Sigmoid colon (tissue), 7 donors: ENCODE measurements around the gene POLR1B. TPM values are rescaled to one million over a fixed set of nuclear protein-coding genes. Genes with fewer than 3 reads are reported as not detected.

Source experiments
- DNase-seq: peaks from one replicate; pipeline ENCODE4 v3.0.0-alpha.2; 2019
- H3K27ac ChIP-seq, 4 donors: fragments of 200-600 bp; sonication (generic); one replicate each; pipeline ENCODE4 v1.5.1; 2016 to 2019; ENCODE audit warnings: mild to moderate bottlenecking in 1 of 4
- H3K27me3 ChIP-seq, 3 donors: fragments of 200-600 bp; sonication (generic); one replicate each; pipeline ENCODE4 v1.5.1; 2019; ENCODE audit warnings: mild to moderate bottlenecking in 1 of 3
- H3K36me3 ChIP-seq, 4 donors: fragments of 200-600 bp; sonication (generic); one replicate each; pipeline ENCODE4 v1.5.1; 2016 to 2019
- H3K4me1 ChIP-seq, 4 donors: fragments of 200-600 bp; sonication (generic); one replicate each; pipeline ENCODE4 v1.5.1; 2017 to 2019
- H3K4me3 ChIP-seq, 4 donors: fragments of 200-600 bp; sonication (generic); one replicate each; pipeline ENCODE4 v1.5.1; 2017 to 2019; ENCODE audit warnings: mild to moderate bottlenecking in 2 of 4, moderate library complexity in 1 of 4
- H3K9me3 ChIP-seq, 4 donors: fragments of 200-600 bp in 3 of 4; sonication (generic) in 3 of 4; one replicate each; pipeline versions ENCODE4 v1.5.1 to v1.6.1; 2013 to 2019
- CTCF ChIP-seq, 4 experiments: fragments of 450-650 bp in 3 of 4; fragments of 200-600 bp in 1 of 4; IDR thresholded peaks; one replicate each; pipeline ENCODE4 v1.5.1; 2016 to 2019; ENCODE audit warnings: antibody characterized with exemption in 4 of 4, mild to moderate bottlenecking in 3 of 4, moderate library complexity in 2 of 4
- EP300 ChIP-seq, 4 donors: sonication (generic); formaldehyde crosslinking; IDR thresholded peaks; one replicate each; pipeline ENCODE4 v1.6.1; 2017; ENCODE audit warnings: antibody characterized with exemption in 4 of 4
- POLR2A ChIP-seq, 2 donors: fragments of 450-650 bp; IDR thresholded peaks; one replicate each; pipeline ENCODE4 v1.6.1; 2016; ENCODE audit warnings: antibody characterized with exemption in 2 of 2, mild to moderate bottlenecking in 2 of 2, moderate library complexity in 2 of 2
- POLR2AphosphoS5 ChIP-seq, 4 donors: sonication (generic); formaldehyde crosslinking; IDR thresholded peaks; one replicate each; pipeline ENCODE4 v1.6.1; 2017; ENCODE audit warnings: antibody characterized with exemption in 4 of 4
- WGBS, 2 donors: extraction: QIAGEN DNeasy Blood & Tissue Kit; methylation state at CpG; one replicate each; pipeline ENCODE4 v1.1.7; 2013; 5-methylcytosine and 5-hydroxymethylcytosine counted together
- intact Hi-C: fragments of 100-400 bp; cut with DNase I; formaldehyde crosslinking; loops from one replicate; pipeline ENCODE4 v1.15.1; 2023
- polyA plus RNA-seq, 3 donors: library from polyadenylated mRNA; stranded (reverse); fragments of 200-250 nt; gene quantifications; one replicate each; pipeline ENCODE4 v1.2.3, GENCODE V29; 2013
- total RNA-seq, 4 donors: library from RNA; depleted of rRNA; stranded (reverse); fragments of >200 nt; gene quantifications; one replicate each; pipeline ENCODE4 v1.1.0, GENCODE V29; 2016
- donor health status: healthy with polysubstance abuse.
- donor health status: Bipolar disorder and iron deficiency.
- donor health status: healthy.

Gene POLR1B
- total and polyA plus RNA-seq, 7 donors, result 3.6 to 8.9 (median 7.8) TPM

- H3K27me3 ChIP-seq, result no peaks in the 10 kb centered on the region
- peaks cover 0 to 34% (median 0%) of the 10 kb centered on the region in 4 donors for H3K36me3 ChIP-seq
- H3K4me3 ChIP-seq, result no peak overlapping the region
- no peak for TF ChIP-seq POLR2AphosphoS5 (IDR thresholded peaks at IDR 0.05)
- no peak for TF ChIP-seq POLR2A (IDR thresholded peaks at IDR 0.05)
- no peak for TF ChIP-seq CTCF (IDR thresholded peaks at IDR 0.05)
- TF ChIP-seq EP300 (IDR thresholded peaks at IDR 0.05), result no peak
- H3K9me3 ChIP-seq, result no peaks in the 10 kb centered on the region
- no peak overlapping the region for H3K27ac ChIP-seq
- DNase-seq, result no peak
- WGBS, 2 donors, result 83 to 84% methylated on average over 6 of the region's 6 CpGs
- intact Hi-C loops, result no loop called here
- H3K4me1 ChIP-seq, result peaks cover 0 to 17% (median 12%) of the 10 kb centered on the region in 4 donors
These were observed 46.4 kb downstream of the POLR1B start for GRCh38 chr2:112588611-112589045.

- no peaks in the 10 kb centered on the region for H3K4me1 ChIP-seq
- no peak for TF ChIP-seq POLR2A (IDR thresholded peaks at IDR 0.05)
- no peak for TF ChIP-seq EP300 (IDR thresholded peaks at IDR 0.05)
- no peak for TF ChIP-seq POLR2AphosphoS5 (IDR thresholded peaks at IDR 0.05)
- TF ChIP-seq CTCF (IDR thresholded peaks at IDR 0.05), result no peak
- WGBS, 2 donors, result 91 to 93% methylated on average over 5 of the region's 5 CpGs
- no peaks in the 10 kb centered on the region for H3K9me3 ChIP-seq
- H3K27me3 ChIP-seq, result no peaks in the 10 kb centered on the region
- no peak overlapping the region for H3K27ac ChIP-seq
- DNase-seq, result no peak
- H3K4me3 ChIP-seq, result no peak overlapping the region
- intact Hi-C loops, result no loop called here
- H3K36me3 ChIP-seq, result peaks cover 0 to 30% (median 0%) of the 10 kb centered on the region in 4 donors
These were observed 49.1 kb downstream of the POLR1B start for GRCh38 chr2:112591413-112591812.

DNA sequence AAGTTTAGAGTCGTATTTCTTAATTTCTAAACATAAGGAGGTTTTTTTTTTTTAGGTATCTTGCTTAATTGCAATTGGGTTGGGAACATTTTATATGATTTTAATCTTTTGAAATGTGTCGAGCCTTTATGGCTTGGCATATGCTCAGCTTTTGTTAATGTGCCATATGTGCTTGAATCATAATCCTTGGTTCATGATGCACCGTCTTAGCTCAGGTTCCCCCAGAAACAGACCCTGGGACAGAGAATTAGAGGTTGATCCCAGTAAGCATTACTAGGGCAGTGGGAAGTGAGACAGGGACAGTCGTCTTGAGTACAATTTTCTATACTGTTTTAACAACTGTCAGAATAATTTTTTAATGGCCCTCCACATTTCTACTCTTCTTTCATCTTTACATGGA, 51.5 kb downstream of the POLR1B start:
- no peak for TF ChIP-seq CTCF (IDR thresholded peaks at IDR 0.05)
- TF ChIP-seq POLR2A (IDR thresholded peaks at IDR 0.05), result no peak
- no peak for TF ChIP-seq EP300 (IDR thresholded peaks at IDR 0.05)
- no peak for TF ChIP-seq POLR2AphosphoS5 (IDR thresholded peaks at IDR 0.05)
- Histone ChIP-seq H3K27ac (no peak overlapping the region), H3K27me3 (no peaks in the 10 kb centered on the region), H3K4me3 (no peak overlapping the region), H3K9me3 (no peaks in the 10 kb centered on the region), H3K36me3 (peaks cover 0 to 13% (median 0%) of the 10 kb centered on the region in 4 donors), H3K4me1 (no peaks in the 10 kb centered on the region)
- WGBS, 2 donors, result 76 to 88% methylated on average over 4 of the region's 4 CpGs
- no peak for DNase-seq
- intact Hi-C loops, result no loop called here

DNA sequence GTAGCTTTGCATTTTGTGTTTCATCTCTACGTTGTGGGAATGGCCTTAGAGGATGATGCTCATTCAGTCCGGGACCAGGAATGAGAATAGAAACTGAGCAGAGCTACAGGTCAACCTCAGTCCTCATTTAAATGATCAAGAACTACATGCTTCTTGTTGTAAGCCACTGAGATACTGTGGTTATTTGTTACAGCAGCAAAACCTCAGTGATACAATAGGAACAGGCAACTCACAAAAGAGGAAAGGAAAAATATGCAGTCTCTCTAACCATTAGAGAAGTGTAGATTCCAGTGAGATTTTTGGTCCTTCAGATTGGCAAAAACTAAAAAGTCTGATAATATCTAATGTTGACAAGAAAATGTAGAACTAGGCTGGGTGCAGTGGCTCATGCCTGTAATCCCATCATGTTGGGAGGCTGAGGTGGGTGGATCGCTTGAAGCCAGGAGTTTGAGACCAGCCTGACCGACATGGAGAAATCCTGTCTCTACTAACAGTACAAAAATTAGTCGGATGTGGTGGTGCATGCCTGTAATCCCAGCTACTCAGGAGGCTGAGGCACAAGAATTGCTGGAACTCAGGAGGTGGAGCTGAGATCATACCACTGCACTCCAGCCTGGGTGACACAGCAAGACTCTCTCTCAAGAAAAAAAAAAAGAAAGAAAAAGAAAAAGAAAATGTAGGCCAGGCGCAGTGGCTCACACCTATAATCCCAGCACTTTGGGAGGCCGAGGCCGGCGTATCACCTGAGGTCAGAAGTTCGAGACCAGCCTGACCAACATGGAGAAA, 55.5 kb downstream of the POLR1B start:
- intact Hi-C loops, result no loop called here
- peaks cover 0 to 9% (median 0%) of the 10 kb centered on the region in 4 donors for H3K36me3 ChIP-seq
- H3K4me3 ChIP-seq, result no peak overlapping the region
- no peaks in the 10 kb centered on the region for H3K27me3 ChIP-seq
- H3K4me1 ChIP-seq, result peaks cover 0 to 11% (median 7%) of the 10 kb centered on the region in 4 donors
- H3K27ac ChIP-seq, result no peak overlapping the region
- peak; percentile 24 for DNase-seq
- no peaks in the 10 kb centered on the region for H3K9me3 ChIP-seq
- TF ChIP-seq EP300 (IDR thresholded peaks at IDR 0.05), result no peak
- TF ChIP-seq POLR2AphosphoS5 (IDR thresholded peaks at IDR 0.05), result no peak
- whole genome bisulfite sequencing, 2 donors, result 97 to 98% methylated on average over 10 of the region's 10 CpGs

DNA sequence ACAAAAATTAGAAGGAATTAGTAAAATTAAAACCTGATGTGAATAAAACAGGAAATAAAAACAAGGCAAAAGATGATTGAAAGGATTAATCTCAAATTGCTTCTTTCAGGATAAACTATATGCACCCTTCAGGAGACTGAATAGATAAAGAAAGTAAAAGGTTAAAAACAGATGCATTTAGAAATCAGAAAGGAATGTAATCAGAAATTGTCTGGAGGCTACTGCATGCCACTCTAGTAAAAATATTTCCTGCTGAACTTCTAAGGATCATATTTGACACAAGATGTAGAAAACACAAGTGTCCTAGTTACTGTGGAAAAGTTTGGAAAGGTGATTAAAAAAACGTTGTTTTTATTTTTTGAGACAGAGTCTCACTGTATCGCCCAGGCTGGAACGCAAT, 58.4 kb downstream of the POLR1B start:
- H3K4me1 ChIP-seq, result peaks cover 0 to 11% (median 7%) of the 10 kb centered on the region in 4 donors
- no peak overlapping the region for H3K27ac ChIP-seq
- no peak overlapping the region for H3K4me3 ChIP-seq
- intact Hi-C loops, result loop anchor here (1.0 kb wide), 1 partner anchor 126 kb away; no protein-coding TSS in a partner anchor
- H3K36me3 ChIP-seq, result no peaks in the 10 kb centered on the region
- TF ChIP-seq POLR2AphosphoS5 (IDR thresholded peaks at IDR 0.05) (no peak), EP300 (IDR thresholded peaks at IDR 0.05) (no peak), POLR2A (IDR thresholded peaks at IDR 0.05) (no peak), CTCF (IDR thresholded peaks at IDR 0.05) (no peak)
- DNase-seq, result no peak
- H3K27me3 ChIP-seq, result no peaks in the 10 kb centered on the region
- no peaks in the 10 kb centered on the region for H3K9me3 ChIP-seq
- WGBS, 2 donors, result 84 to 85% methylated on average over 3 of the region's 3 CpGs
